ENCODE results near the gene PPARA. TPM values are rescaled to one million over a fixed set of nuclear protein-coding genes. Genes with fewer than 3 reads are reported as not detected.

The PPARA gene
- total RNA-seq (2022; extraction: Qiagen RNA extraction; ENCODE audit: low read depth) = 0.77 to 1.5 TPM (median 1.4 TPM) in 5 replicates

GRCh38 chr22:46150034-46150654, at the start of gene PPARA:
Gene PPARA (plus strand): TSS chr22:46150526. CDS start chr22:46198384, 47,858 bp downstream.

GRCh38 chr22:46250035-46250782, 99.9 kb downstream of the PPARA start, which contains the start of gene CDPF1:
Gene CDPF1 (minus strand): TSS chr22:46250293. CDS start chr22:46248284, 2,009 bp downstream.

GRCh38 chr22:46263216-46263590, 112.9 kb downstream of the PPARA start, which contains the start of gene PKDREJ:
Gene PKDREJ (minus strand): TSS chr22:46263343. CDS start chr22:46263322, 21 bp downstream.

GRCh38 chr22:46267431-46268279, 117.3 kb downstream of the PPARA start, which contains the start of gene TTC38:
Gene TTC38 (plus strand): TSS chr22:46268008. CDS start chr22:46268040, 32 bp downstream.

Other genes starting within 250 kb of the PPARA start
- gene WNT7B, start 173.4 kb upstream of the PPARA start, total RNA-seq (2022; extraction: Qiagen RNA extraction; ENCODE audit: low read depth) = 52.8 to 107 TPM (median 96.4 TPM) in 5 replicates
- gene CDPF1, start 99.8 kb downstream of the PPARA start, total RNA-seq (2022; extraction: Qiagen RNA extraction; ENCODE audit: low read depth) = 7.0 to 13.1 TPM (median 10.4 TPM) in 5 replicates
- gene PKDREJ, start 112.8 kb downstream of the PPARA start, total RNA-seq (2022; extraction: Qiagen RNA extraction; ENCODE audit: low read depth) = not detected in 5 replicates
- gene TTC38, start 117.5 kb downstream of the PPARA start, total RNA-seq (2022; extraction: Qiagen RNA extraction; ENCODE audit: low read depth) = 13.0 to 17.8 TPM (median 14.8 TPM) in 5 replicates
- 24.7 to 35.3 TPM (median 32.0 TPM) in 5 replicates for gene GTSE1, start 146.3 kb downstream of the PPARA start, total RNA-seq (2022; extraction: Qiagen RNA extraction; ENCODE audit: low read depth)
- 28.4 to 43.3 TPM (median 38.8 TPM) in 5 replicates for gene TRMU, start 185.2 kb downstream of the PPARA start, total RNA-seq (2022; extraction: Qiagen RNA extraction; ENCODE audit: low read depth)

Measured in A549 treated with ZK216348 at 1 μM for 4 hours (cell line).